PC-3 (cell line): ENCODE measurements around the gene WDFY1.

Source experiments
- EZH2 ChIP-seq: fragments of 300-600 bp; sonication (generic); IDR thresholded peaks from one replicate; pipeline ENCODE4 v1.6.1; 2017; ENCODE audit warnings: antibody characterized with exemption, mild to moderate bottlenecking, low read length; ENCODE audit not compliant: unreplicated experiment
- EZH2phosphoT487 ChIP-seq: fragments of 300-600 bp; sonication (generic); IDR thresholded peaks from 2 replicates; pipeline ENCODE4 v1.6.1; 2018; ENCODE audit warnings: mild to moderate bottlenecking, antibody characterized with exemption, low read length, borderline replicate concordance
- TF ChIP-seq, protein P1 (sequence below): fragments of 300-600 bp; sonication (generic); conservative IDR thresholded peaks from 2 replicates; pipeline ENCODE4 v1.5.1; 2017; ENCODE audit warnings: antibody characterized with exemption, low read depth, mild to moderate bottlenecking, low read length

- TF ChIP-seq, protein P1, sequence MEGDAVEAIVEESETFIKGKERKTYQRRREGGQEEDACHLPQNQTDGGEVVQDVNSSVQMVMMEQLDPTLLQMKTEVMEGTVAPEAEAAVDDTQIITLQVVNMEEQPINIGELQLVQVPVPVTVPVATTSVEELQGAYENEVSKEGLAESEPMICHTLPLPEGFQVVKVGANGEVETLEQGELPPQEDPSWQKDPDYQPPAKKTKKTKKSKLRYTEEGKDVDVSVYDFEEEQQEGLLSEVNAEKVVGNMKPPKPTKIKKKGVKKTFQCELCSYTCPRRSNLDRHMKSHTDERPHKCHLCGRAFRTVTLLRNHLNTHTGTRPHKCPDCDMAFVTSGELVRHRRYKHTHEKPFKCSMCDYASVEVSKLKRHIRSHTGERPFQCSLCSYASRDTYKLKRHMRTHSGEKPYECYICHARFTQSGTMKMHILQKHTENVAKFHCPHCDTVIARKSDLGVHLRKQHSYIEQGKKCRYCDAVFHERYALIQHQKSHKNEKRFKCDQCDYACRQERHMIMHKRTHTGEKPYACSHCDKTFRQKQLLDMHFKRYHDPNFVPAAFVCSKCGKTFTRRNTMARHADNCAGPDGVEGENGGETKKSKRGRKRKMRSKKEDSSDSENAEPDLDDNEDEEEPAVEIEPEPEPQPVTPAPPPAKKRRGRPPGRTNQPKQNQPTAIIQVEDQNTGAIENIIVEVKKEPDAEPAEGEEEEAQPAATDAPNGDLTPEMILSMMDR, result no peak
- TF ChIP-seq EZH2, result no peak
- TF ChIP-seq EZH2phosphoT487, result no peak
Measured at GRCh38 chr2:223991611-223992010, 46.5 kb upstream of the WDFY1 start.
